Prostate gland (tissue), 2 donors: ENCODE data around the gene SPDL1. TPM values are rescaled to one million over a fixed set of nuclear protein-coding genes. Genes with fewer than 3 reads are reported as not detected.

Experiments
- DNase-seq: peaks from one replicate; pipeline ENCODE4 v3.0.0-alpha.2; 2019; ENCODE audit warnings: low spot score
- H3K27ac ChIP-seq, 2 donors: fragments of 200-600 bp; sonication (generic); 2 replicates each; pipeline ENCODE4 v1.5.1; 2017 to 2019
- H3K27me3 ChIP-seq: fragments of 200-600 bp; sonication (generic); replicated peaks from 2 replicates; pipeline ENCODE4 v1.5.1; 2019; ENCODE audit not compliant: insufficient read depth
- H3K36me3 ChIP-seq, 2 donors: fragments of 200-600 bp; sonication (generic); 1 replicate in 1 of 2; 2 replicates in 1 of 2; pipeline versions ENCODE4 v1.5.1 to v1.8.1; 2017 to 2019
- H3K4me1 ChIP-seq: fragments of 200-600 bp; sonication (generic); replicated peaks from 2 replicates; pipeline ENCODE4 v1.5.1; 2019
- H3K4me3 ChIP-seq, 2 donors: fragments of 200-600 bp; sonication (generic); 2 replicates each; pipeline ENCODE4 v1.5.1; 2017 to 2019
- H3K9me3 ChIP-seq: fragments of 200-600 bp; sonication (generic); 2 replicates; pipeline ENCODE4 v1.5.1; 2017
- CTCF ChIP-seq, 4 experiments: fragments of 200-600 bp in 2 of 4; fragments of 450-650 bp in 2 of 4; sonication (generic) in 2 of 4; IDR thresholded peaks; 1 replicate in 3 of 4; 2 replicates in 1 of 4; pipeline ENCODE4 v1.5.1; 2016 to 2019; ENCODE audit warnings: antibody characterized with exemption in 4 of 4, mild to moderate bottlenecking in 2 of 4, moderate library complexity in 2 of 4
- POLR2A ChIP-seq: fragments of 450-650 bp; IDR thresholded peaks from one replicate; pipeline ENCODE4 v1.6.1; 2016; ENCODE audit warnings: antibody characterized with exemption, mild to moderate bottlenecking
- POLR2AphosphoS5 ChIP-seq: sonication (generic); formaldehyde crosslinking; IDR thresholded peaks from one replicate; pipeline ENCODE4 v1.6.1; 2017; ENCODE audit warnings: antibody characterized with exemption
- WGBS: methylation state at CpG from one replicate; pipeline ENCODE4 v1.1.5; 2018; 5-methylcytosine and 5-hydroxymethylcytosine counted together
- intact Hi-C: fragments of 100-400 bp; cut with DNase I; formaldehyde crosslinking; loops from one replicate; pipeline ENCODE4 v1.14.2; 2022
- total RNA-seq, 2 donors: library from RNA; depleted of rRNA; stranded (reverse); fragments of >200 nt; gene quantifications; one replicate each; pipeline ENCODE4 v1.1.0, GENCODE V29; 2016

The SPDL1 gene
- total RNA-seq, 2 donors from 2014 or later: 9.0 to 12.6 TPM

GRCh38 chr5:169542811-169543210 is 40.8 kb upstream of the SPDL1 start:
- Histone ChIP-seq H3K9me3 (no peaks in the 10 kb centered on the region), H3K27ac (no peak overlapping the region), H3K4me1 (no peaks in the 10 kb centered on the region), H3K27me3 (no peaks in the 10 kb centered on the region), H3K4me3 (no peak overlapping the region), H3K36me3 (no peaks in the 10 kb centered on the region)
- intact Hi-C loops: loop anchor here (10.0 kb wide), 1 partner anchor 238 kb away; the partner anchor contains the start of gene SLIT3
- WGBS: 84% methylated on average over 2 of the region's 2 CpGs
- DNase-seq: no peak
- TF ChIP-seq POLR2A (no peak), CTCF (IDR thresholded peaks at IDR 0.05) (no peak), POLR2AphosphoS5 (no peak)

- Histone ChIP-seq H3K4me1 (no peaks in the 10 kb centered on the region), H3K36me3 (no peaks in the 10 kb centered on the region), H3K27me3 (no peaks in the 10 kb centered on the region), H3K4me3 (no peak overlapping the region), H3K27ac (no peak overlapping the region), H3K9me3 (no peaks in the 10 kb centered on the region)
- TF ChIP-seq POLR2A: no peak
- TF ChIP-seq CTCF (IDR thresholded peaks at IDR 0.05): no peak
- no peak for TF ChIP-seq POLR2AphosphoS5
- 87% methylated on average over 2 of the region's 2 CpGs for WGBS
- intact Hi-C loops: loop anchor here (10.0 kb wide), 1 partner anchor 240 kb away; the partner anchor contains the start of gene SLIT3
- no peak for DNase-seq
These were observed 39.2 kb upstream of the SPDL1 start for GRCh38 chr5:169544264-169544950.

- H3K27me3 ChIP-seq: no peaks in the 10 kb centered on the region
- no peak for DNase-seq
- intact Hi-C loops: loop anchor here (5.0 to 10.0 kb wide), 2 partner anchors 241 to 558 kb away; partner anchors contain the start of gene SLIT3
- no peaks in the 10 kb centered on the region for H3K9me3 ChIP-seq
- H3K36me3 ChIP-seq: no peaks in the 10 kb centered on the region
- WGBS: 90% methylated on average over 1 of the region's 1 CpG
- no peak overlapping the region for H3K4me3 ChIP-seq
- no peaks in the 10 kb centered on the region for H3K4me1 ChIP-seq
- no peak for TF ChIP-seq POLR2AphosphoS5
- no peak for TF ChIP-seq POLR2A
- no peak for TF ChIP-seq CTCF (IDR thresholded peaks at IDR 0.05)
- no peak overlapping the region for H3K27ac ChIP-seq
These were observed 37.8 kb upstream of the SPDL1 start for GRCh38 chr5:169545762-169546161.

GRCh38 chr5:169546346-169546745 is 37.2 kb upstream of the SPDL1 start:
- DNase-seq: no peak
- 73% methylated on average over 3 of the region's 3 CpGs for WGBS
- no peak overlapping the region for H3K4me3 ChIP-seq
- no peaks in the 10 kb centered on the region for H3K4me1 ChIP-seq
- no peaks in the 10 kb centered on the region for H3K9me3 ChIP-seq
- TF ChIP-seq POLR2AphosphoS5 (no peak), CTCF (IDR thresholded peaks at IDR 0.05) (no peak), POLR2A (no peak)
- no peaks in the 10 kb centered on the region for H3K36me3 ChIP-seq
- no peak overlapping the region for H3K27ac ChIP-seq
- intact Hi-C loops: loop anchor here (5.0 to 10.0 kb wide), 2 partner anchors 242 to 559 kb away; partner anchors contain the start of gene SLIT3
- no peaks in the 10 kb centered on the region for H3K27me3 ChIP-seq

GRCh38 chr5:169547508-169547907 is 36.1 kb upstream of the SPDL1 start:
- no peak for DNase-seq
- H3K4me3 ChIP-seq: no peak overlapping the region
- no peaks in the 10 kb centered on the region for H3K27me3 ChIP-seq
- WGBS: 73% methylated on average over 3 of the region's 3 CpGs
- no peak overlapping the region for H3K27ac ChIP-seq
- no peaks in the 10 kb centered on the region for H3K4me1 ChIP-seq
- intact Hi-C loops: loop anchor here (5.0 to 10.0 kb wide), 2 partner anchors 243 to 560 kb away; partner anchors contain the start of gene SLIT3
- TF ChIP-seq POLR2A (no peak), POLR2AphosphoS5 (no peak)
- no peaks in the 10 kb centered on the region for H3K9me3 ChIP-seq
- H3K36me3 ChIP-seq: no peaks in the 10 kb centered on the region
